Activated CD8-positive, alpha-beta memory T cell treated with anti-CD3 and anti-CD28 coated beads for 1 hour (primary cell): Measurements from ENCODE around the gene HNRNPUL2.
A peak's percentile ranks its signal among the peaks of the same experiment; 100 is the strongest.
"Not testable (repeated sequence)": the region's sequence is repeated elsewhere in the genome, so short reads cannot be mapped to it uniquely, and the experiment has no call there.

Source experiments
- DNase-seq, 2 donors: peaks; one replicate each; pipeline ENCODE4 v3.0.0-alpha.2; 2020; ENCODE audit warnings: low read depth in 1 of 2; ENCODE audit errors: extremely low read depth in 1 of 2

The HNRNPUL2 gene

GRCh38 chr11:62705880-62706849 lies 21.1 kb downstream of the HNRNPUL2 start:
- peak; percentile 87 to 94 for DNase-seq

DNA sequence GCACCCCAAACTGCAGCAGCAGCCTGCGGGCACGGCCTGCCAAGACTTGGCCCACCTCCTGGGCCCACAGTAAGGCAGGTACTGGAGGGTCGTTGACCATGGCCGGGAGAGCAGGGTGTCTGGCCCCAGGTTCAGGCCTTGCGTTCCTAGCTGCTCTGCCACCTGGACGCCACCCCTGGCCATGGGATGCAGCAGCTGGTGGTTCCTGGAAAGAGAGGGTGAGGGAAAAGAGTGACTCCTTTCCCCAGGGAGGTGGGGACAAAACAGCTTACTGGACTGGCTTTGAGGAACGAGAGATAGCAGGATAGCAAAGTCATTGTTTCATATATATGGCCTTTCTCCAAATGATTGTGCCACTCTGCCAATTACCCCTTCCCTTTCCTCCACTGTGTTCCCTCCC lies 21.8 kb downstream of the HNRNPUL2 start:
- DNase-seq: no peak

DNA sequence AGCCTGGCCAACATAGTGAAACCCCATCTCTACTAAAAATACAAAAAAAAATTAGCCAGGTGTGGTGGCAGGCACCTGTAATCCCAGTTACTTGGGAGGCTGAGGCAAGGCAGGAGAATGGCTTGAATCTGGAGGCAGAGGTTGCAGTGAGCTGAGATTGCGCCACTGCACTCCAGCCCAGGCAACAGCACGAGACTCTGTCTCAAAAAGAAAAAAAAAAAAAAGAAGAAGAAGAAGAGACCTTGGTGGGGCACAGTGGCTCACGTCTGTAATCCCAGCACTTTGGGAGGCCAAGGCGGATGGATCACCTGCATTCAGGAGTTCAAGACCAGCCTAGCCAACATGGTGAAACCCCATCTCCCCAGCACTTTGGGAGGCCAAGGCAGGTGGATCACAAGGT lies 23.3 kb downstream of the HNRNPUL2 start:
- not testable (repeated sequence) for DNase-seq

DNA sequence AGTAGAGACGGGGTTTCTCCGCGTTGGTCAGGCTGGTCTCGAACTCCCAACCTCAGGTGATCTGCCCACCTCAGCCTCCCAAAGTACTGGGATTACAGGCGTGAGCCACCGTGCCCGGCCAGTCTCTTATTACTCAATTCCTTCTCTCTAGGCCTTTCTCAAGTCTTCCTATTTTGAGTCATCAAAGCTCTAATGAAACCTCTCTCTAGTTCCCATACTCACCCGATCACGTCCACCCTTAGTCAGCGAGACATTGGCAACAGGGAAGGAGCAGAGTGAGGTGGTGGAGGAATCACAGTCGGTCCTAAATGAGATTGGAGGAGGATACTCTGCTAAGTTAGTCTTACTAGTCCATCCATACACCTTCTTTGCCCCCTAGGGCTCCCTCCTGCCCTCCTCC lies 25.0 kb downstream of the HNRNPUL2 start:
- no peak for DNase-seq

GRCh38 chr11:62694455-62695167 lies 32.6 kb downstream of the HNRNPUL2 start:
- peak; percentile 49 to 69 for DNase-seq

DNA sequence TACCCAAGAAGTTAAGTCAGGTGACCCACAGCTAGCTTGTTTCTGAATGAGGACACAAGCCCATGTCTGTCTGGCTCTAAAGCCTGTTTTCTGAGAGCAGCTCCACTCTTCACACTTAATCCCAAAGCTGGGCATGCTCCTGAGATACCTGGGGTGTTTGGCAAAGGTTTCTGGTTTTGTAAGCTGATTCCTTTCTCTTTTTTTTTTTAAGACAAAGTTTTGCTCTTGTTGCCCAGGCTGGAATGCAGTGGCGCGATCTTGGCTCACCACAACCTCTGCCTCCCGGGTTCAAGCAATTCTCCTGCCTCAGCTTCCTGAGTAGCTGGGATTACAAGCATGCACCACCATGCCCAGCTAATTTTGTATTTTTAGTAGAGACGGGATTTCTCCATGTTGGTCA lies 33.6 kb downstream of the HNRNPUL2 start:
- DNase-seq: not testable (repeated sequence)

DNA sequence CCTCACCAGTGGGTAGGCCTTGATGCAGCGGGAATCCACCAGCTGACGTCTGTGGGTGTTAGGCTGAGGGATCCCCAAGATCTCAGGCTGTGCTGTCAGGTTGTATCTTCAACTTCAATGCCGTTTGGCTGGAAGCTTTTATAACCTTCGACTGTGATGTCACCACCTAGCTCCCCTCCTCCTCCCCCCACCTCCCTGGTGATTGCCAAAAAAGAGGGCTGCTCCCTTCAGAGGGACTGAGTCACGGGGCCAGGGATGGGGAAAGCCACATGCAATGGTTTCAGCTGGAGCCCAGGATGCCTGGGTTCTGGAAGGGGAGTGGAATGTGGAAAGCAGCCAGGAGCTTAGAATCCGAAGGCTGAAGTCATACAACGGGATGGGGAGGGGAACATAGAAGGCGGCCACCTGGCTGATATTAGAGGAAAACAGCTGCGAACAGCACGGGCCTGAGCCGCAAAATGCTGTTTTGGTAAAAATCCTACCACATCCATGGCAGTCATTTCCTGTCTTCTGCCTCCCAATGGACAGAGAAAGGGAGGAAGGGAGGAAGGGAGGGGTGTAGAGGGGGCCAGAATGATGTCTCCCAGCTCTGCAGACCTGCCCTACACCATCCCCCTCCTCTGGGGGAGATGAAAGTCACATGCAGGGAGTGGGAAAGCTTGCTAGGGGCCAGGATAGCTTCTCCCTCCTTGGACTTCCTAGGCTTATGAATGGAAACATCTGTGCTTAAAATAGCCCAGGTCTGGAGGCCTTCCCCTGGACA lies 37.7 kb downstream of the HNRNPUL2 start, which contains the start of gene LRRN4CL:
LRRN4CL (minus strand) TSS at position 110 of the 763 bp plus-strand sequence. CDS start 1,022 bp downstream, outside the sequence.
- no peak for DNase-seq

DNA sequence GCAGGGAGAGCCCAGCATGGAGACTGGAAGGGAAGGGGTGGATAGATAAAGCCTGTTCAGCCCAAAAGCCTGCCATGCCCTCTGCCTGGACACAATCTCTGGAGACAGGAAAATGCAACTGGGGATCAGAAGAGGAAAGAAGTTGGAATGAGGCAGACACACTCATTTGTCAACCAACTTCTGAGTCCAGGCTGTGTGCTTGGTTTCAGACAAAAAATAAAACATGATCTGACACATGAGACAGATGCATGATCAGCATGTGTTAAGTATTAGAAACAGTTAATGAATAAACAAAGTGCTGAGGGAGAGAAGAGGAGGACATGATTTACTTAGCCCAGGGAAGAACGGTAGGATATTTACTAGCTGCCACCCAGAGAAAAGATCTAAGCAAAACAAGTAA lies 38.8 kb downstream of the HNRNPUL2 start:
- no peak for DNase-seq

GRCh38 chr11:62687508-62688396 lies 39.5 kb downstream of the HNRNPUL2 start:
- DNase-seq: no peak

- no peak for DNase-seq
Measured at GRCh38 chr11:62682518-62682917, 44.7 kb downstream of the HNRNPUL2 start.

DNA sequence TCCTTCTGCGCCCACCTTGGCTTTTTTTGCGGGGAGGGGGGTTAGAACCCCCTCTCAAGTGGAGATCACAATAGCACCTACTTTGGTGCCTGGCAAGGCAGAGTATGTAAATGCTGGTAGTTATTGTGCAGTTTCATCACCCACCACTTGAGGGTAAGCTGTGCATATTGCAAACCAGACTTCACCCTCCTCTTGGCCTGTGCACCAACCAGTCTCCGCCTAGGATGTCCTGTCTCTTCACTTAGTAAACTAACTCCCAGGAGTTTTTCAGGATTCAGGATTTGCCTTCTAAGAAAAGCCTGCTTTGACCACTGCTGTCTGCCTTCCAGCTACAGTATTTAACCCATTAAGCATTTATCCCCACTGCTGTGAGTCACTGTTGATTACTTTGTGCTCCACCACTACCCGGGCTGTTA lies 46.4 kb downstream of the HNRNPUL2 start:
- DNase-seq: no peak

- DNase-seq: peak; percentile 50 to 69
Measured at GRCh38 chr11:62678770-62679696, 48.2 kb downstream of the HNRNPUL2 start, which contains the start of gene UBXN1. Gene UBXN1, minus strand, starts transcription at chr11:62679073. Its CDS starts 150 bp downstream, at chr11:62678923.

GRCh38 chr11:62678433-62678769 lies 48.9 kb downstream of the HNRNPUL2 start:
- no peak for DNase-seq

- no peak for DNase-seq
Measured at GRCh38 chr11:62677714-62678113, 49.5 kb downstream of the HNRNPUL2 start.

DNA sequence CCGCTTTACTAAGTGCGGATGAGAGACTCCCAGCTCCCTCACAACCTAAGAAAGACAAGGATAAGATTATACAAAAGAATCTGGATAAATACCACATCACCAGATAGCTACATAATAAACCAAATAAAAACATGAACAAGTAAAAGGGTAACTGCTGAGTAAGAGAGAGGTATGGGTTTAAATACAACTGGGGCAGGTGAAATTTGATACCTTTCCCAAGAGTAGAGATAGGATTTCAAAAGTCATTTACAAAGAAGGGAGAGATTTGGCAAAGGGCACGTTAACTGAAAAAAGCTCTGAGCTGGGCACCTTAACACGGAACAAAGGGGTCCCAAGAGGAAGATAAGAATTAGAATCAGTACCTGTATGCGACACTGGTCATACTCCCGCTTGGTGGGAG lies 50.1 kb downstream of the HNRNPUL2 start:
- no peak for DNase-seq

DNA sequence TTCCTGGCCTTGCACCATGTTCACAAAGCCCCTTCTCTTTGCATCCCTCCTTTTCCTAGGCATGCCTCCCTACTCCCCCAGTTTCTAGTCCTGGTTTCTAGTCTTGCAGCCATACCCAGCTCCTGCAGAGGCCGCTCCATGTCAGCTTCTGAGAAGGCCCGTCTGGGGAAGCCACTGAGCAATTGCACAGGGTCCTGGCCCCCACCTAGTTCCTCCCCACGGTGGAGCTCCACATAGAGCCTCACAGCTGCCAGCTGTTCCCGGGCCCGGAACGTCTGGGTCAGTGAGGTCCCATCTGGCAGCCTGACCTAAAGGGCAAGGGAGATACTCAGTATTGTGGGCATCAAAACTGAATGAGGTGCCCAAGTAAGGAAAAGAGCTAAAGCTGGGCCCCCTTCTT lies 50.6 kb downstream of the HNRNPUL2 start:
- no peak for DNase-seq

DNA sequence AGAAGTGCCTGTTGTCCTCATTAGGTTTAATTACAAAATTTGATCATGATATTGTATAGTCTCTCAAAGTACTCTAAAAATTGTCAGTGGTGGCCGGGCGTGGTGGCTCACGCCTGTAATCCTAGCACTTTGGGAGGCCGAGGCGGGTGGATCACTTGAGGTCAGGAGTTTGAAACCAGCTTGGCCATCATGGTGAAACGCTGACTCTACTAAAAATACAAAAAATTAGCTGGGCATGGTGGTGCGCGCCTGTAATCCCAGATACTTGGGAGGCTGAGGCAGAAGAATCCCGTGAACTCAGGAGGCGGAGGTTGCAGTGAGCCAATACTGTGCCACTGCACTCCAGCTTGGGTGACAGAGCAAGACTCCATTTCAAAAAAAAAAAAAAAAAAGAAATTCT lies 51.8 kb downstream of the HNRNPUL2 start:
- DNase-seq: not testable (repeated sequence)

DNA sequence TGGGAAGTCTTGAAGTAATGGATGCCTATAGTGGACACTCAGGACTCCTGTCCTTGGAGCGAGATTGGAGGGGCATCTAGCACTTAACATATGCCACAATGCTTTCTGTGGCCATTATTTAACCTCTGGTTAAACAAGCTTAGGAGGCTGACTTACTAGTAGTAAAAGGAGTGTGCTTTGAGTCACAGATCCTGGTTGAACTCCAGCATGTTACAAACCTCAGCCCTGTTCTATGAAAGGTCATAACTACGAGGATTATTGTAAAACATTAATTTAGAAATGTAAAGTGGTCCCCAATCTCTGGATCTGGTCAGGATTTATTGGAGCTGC lies 54.1 kb downstream of the HNRNPUL2 start:
- no peak for DNase-seq
